ENCODE results near the gene LRP6. TPM values are rescaled to one million over a fixed set of nuclear protein-coding genes. Genes with fewer than 3 reads are reported as not detected.

Gene LRP6
- total RNA-seq, 2 donors from 2014 or later: 26.2 to 37.9 TPM

DNA sequence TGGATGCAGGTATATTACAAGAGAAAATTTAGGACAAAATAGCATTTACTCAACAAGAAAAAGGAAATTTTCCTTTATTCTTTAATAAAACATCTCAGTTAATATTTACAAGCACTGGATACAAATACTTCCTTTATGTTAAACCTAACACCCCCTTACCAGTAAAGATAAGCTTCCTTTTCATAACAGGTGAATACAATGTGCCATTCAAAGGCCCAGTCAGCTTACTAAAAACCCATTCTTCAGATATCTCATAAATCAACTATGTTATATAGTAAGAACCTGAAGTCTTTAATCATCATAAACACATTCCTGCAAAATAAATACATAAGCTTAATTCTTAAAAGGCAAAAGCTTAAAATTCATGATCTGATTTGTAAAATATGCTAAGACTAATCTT is 52.6 kb downstream of the LRP6 start:
- no peak for DNase-seq
- H3K27ac ChIP-seq: no peak overlapping the region

DNA sequence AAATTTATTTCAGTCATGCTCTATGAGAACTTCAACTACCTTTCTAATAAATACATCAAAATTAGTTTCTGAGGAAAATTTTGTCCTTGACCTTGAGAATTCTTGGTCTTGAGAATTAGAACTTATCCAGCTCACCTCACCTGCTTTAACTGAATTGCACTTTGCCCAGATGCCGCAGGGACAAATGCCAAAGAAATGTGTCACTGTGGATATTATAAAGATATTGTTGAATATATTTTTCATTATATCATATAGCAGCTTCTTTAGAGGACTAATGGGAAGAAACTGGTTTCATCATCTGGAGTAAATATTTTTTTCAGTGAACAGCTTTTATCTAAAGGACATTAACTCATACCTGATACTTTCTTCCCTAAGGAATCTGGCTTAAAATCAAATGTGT is 54.1 kb downstream of the LRP6 start:
- DNase-seq: peak; percentile 58
- intact Hi-C loops (cut with DNase I): no loop called here
- no peaks in the 10 kb centered on the region for H3K9me3 ChIP-seq
- TF ChIP-seq, protein P1, sequence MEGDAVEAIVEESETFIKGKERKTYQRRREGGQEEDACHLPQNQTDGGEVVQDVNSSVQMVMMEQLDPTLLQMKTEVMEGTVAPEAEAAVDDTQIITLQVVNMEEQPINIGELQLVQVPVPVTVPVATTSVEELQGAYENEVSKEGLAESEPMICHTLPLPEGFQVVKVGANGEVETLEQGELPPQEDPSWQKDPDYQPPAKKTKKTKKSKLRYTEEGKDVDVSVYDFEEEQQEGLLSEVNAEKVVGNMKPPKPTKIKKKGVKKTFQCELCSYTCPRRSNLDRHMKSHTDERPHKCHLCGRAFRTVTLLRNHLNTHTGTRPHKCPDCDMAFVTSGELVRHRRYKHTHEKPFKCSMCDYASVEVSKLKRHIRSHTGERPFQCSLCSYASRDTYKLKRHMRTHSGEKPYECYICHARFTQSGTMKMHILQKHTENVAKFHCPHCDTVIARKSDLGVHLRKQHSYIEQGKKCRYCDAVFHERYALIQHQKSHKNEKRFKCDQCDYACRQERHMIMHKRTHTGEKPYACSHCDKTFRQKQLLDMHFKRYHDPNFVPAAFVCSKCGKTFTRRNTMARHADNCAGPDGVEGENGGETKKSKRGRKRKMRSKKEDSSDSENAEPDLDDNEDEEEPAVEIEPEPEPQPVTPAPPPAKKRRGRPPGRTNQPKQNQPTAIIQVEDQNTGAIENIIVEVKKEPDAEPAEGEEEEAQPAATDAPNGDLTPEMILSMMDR (IDR thresholded peaks at IDR 0.05): no peak
- no peaks in the 10 kb centered on the region for H3K4me1 ChIP-seq
- H3K4me3 ChIP-seq: no peak overlapping the region
- no peaks in the 10 kb centered on the region for H3K36me3 ChIP-seq
- no peak overlapping the region for H3K27ac ChIP-seq
- no peaks in the 10 kb centered on the region for H3K27me3 ChIP-seq
- H3K9ac ChIP-seq (ENCODE audit: low read depth in 2 of 2, low read length in 2 of 2): no peak overlapping the region

More for the DNA sequence above, 52.6 kb downstream of the LRP6 start:
- Histone ChIP-seq H3K9me3 (no peaks in the 10 kb centered on the region), H3K4me3 (no peak overlapping the region), H3K27me3 (no peaks in the 10 kb centered on the region), H3K4me1 (no peaks in the 10 kb centered on the region), H3K36me3 (no peaks in the 10 kb centered on the region), H3K9ac (ENCODE audit: low read depth in 2 of 2, low read length in 2 of 2) (no peak overlapping the region)
- intact Hi-C loops (cut with DNase I): no loop called here
- TF ChIP-seq, protein P1 (IDR thresholded peaks at IDR 0.05): no peak

DNA sequence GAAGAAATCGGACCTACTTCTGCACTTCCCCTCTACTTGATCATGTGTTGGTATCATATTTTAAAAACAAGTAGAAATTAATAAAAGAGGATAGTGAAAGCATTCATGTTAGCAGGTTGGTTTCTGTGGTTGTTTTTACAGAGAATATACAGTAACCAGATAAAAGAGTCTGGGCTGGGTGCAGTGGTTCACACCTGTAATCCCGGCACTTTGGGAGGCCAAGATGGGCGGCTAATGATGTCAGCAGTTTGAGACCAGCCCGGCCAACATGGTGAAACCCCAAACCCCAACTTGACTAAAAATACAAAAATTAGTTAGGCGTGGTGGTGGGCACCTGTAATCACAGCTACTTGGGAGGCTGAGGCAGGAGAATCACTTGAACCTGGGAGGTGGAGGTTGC is 55.9 kb downstream of the LRP6 start:
- DNase-seq: no peak
- Histone ChIP-seq H3K36me3 (no peaks in the 10 kb centered on the region), H3K27ac (no peak overlapping the region), H3K4me1 (no peaks in the 10 kb centered on the region), H3K9me3 (no peaks in the 10 kb centered on the region), H3K4me3 (no peak overlapping the region), H3K9ac (ENCODE audit: low read depth in 2 of 2, low read length in 2 of 2) (no peak overlapping the region), H3K27me3 (no peaks in the 10 kb centered on the region)
- intact Hi-C loops (cut with DNase I): no loop called here
- TF ChIP-seq, protein P1 (IDR thresholded peaks at IDR 0.05): no peak

DNA sequence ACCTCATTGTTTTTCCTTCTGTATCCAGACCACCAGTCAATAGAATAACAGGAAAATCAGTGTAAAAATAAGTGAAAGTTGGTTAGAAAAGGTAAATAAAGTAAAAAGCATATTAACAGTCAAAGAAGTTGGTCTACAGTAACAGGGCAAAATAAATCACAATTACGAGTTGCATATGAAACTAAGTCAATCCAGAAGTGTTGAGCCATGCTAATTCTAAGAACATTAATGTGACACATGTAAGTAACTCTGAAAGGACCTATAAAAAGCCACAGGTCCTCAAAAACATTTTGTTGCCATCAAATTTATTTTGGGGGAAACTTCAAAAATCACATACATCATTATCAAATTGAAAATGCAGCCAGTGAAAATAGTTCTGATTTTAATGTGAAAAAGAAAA is 56.4 kb downstream of the LRP6 start:
- intact Hi-C loops (cut with DNase I): no loop called here
- TF ChIP-seq, protein P1 (IDR thresholded peaks at IDR 0.05): no peak
- Histone ChIP-seq H3K27ac (no peak overlapping the region), H3K9me3 (no peaks in the 10 kb centered on the region), H3K9ac (ENCODE audit: low read depth in 2 of 2, low read length in 2 of 2) (no peak overlapping the region), H3K4me3 (no peak overlapping the region), H3K4me1 (no peaks in the 10 kb centered on the region), H3K27me3 (no peaks in the 10 kb centered on the region), H3K36me3 (no peaks in the 10 kb centered on the region)
- no peak for DNase-seq

DNA sequence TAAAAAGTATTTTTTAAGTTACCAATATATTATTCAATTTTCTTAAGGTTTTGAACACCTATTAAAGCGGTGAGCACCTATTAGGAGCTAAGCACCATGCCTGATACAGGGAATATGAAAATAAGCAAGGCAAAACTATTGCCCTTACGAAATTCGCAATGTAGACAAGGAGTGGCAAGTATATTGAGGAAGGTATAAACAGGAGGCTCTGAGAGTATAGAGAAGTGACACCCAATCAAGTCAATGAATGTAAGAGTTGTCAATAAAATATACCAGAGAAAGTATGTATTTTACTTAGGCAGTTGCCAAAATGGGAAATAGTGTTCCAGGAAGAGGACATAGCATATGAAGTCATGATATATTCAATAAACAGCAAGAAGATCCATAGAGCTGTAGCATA is 57.2 kb downstream of the LRP6 start:
- Histone ChIP-seq H3K4me3 (no peak overlapping the region), H3K9me3 (no peaks in the 10 kb centered on the region), H3K9ac (ENCODE audit: low read depth in 2 of 2, low read length in 2 of 2) (no peak overlapping the region), H3K27ac (no peak overlapping the region), H3K4me1 (no peaks in the 10 kb centered on the region), H3K36me3 (no peaks in the 10 kb centered on the region), H3K27me3 (no peaks in the 10 kb centered on the region)
- intact Hi-C loops (cut with DNase I): no loop called here
- TF ChIP-seq, protein P1 (IDR thresholded peaks at IDR 0.05): no peak
- no peak for DNase-seq

DNA sequence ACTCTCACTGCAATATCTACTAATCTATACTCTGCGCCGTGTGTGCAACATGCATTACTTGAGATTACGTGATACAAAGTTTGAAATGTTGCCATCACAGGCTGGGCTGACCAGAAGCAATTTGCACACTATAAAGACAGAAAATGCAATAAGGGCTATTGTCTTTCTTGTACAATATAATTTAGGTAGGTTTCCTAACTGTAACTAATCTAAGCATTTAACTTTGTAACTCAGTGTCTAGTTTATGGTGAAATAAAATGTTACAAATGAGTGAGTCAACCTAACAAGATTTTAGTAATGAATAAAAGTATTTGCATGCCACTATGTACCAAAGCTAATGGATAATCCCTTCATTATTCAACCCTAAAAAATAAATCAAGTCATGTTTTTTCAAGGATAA is 57.8 kb downstream of the LRP6 start:
- intact Hi-C loops (cut with DNase I): no loop called here
- Histone ChIP-seq H3K27ac (no peak overlapping the region), H3K9ac (ENCODE audit: low read depth in 2 of 2, low read length in 2 of 2) (no peak overlapping the region), H3K4me1 (no peaks in the 10 kb centered on the region), H3K4me3 (no peak overlapping the region), H3K36me3 (no peaks in the 10 kb centered on the region), H3K27me3 (no peaks in the 10 kb centered on the region), H3K9me3 (no peaks in the 10 kb centered on the region)
- DNase-seq: no peak
- TF ChIP-seq, protein P1 (IDR thresholded peaks at IDR 0.05): no peak

All from colonic mucosa (tissue), 4 donors.